NCI-H1105 treated with DMSO at 0.1 percent for 48 hours (cell line): ENCODE data around the gene SLC35G3.
"Not testable (repeated sequence)": the region's sequence is repeated elsewhere in the genome, so short reads cannot be mapped to it uniquely, and the experiment has no call there.

Experiments used
- DNase-seq: peaks from one replicate; lab custom pipeline; 2025; lab: John Stamatoyannopoulos, UW

The SLC35G3 gene

GRCh38 chr17:35163886-35164285, 30.3 kb downstream of the SLC35G3 start:
- no peak for DNase-seq

GRCh38 chr17:35162755-35163154, 31.4 kb downstream of the SLC35G3 start:
- DNase-seq, result no peak

GRCh38 chr17:35161281-35161761, 32.9 kb downstream of the SLC35G3 start:
- no peak for DNase-seq

GRCh38 chr17:35160354-35161201, 33.6 kb downstream of the SLC35G3 start:
- no peak for DNase-seq

- no peak for DNase-seq
Observed at GRCh38 chr17:35159940-35160339, 34.3 kb downstream of the SLC35G3 start.

GRCh38 chr17:35155246-35155645, 38.9 kb downstream of the SLC35G3 start:
- DNase-seq, result no peak

GRCh38 chr17:35154196-35155165, 39.7 kb downstream of the SLC35G3 start:
- DNase-seq, result no peak

- DNase-seq, result no peak
Observed at GRCh38 chr17:35152421-35153140, 41.6 kb downstream of the SLC35G3 start.

- not testable (repeated sequence) for DNase-seq
Observed at GRCh38 chr17:35151080-35151479, 43.1 kb downstream of the SLC35G3 start.

- DNase-seq, result no peak
Observed at GRCh38 chr17:35149941-35150340, 44.3 kb downstream of the SLC35G3 start.

GRCh38 chr17:35148144-35148543, 46.0 kb downstream of the SLC35G3 start:
- DNase-seq, result no peak

GRCh38 chr17:35147375-35147905, 46.8 kb downstream of the SLC35G3 start, which contains the start of gene UNC45B:
Gene UNC45B, plus strand, starts transcription at chr17:35147817. Its CDS starts 447 bp downstream, at chr17:35148264.
- DNase-seq, result no peak

GRCh38 chr17:35146214-35146833, 47.9 kb downstream of the SLC35G3 start:
- no peak for DNase-seq

GRCh38 chr17:35144840-35145239, 49.4 kb downstream of the SLC35G3 start:
- DNase-seq, result no peak
